GM11168 (cell line): ENCODE measurements around the gene ITLN2.
"Not testable (repeated sequence)": the region's sequence is repeated elsewhere in the genome, so short reads cannot be mapped to it uniquely, and the experiment has no call there.

Experiments used
- in situ Hi-C: fragments of 300-500 bp; cut with MboI; formaldehyde crosslinking; loops from one replicate; pipeline ENCODE4 v1.12.0; 2022; ENCODE audit warnings: low sequenced_read_pairs; ENCODE audit not compliant: unreplicated experiment

ITLN2 gene

DNA sequence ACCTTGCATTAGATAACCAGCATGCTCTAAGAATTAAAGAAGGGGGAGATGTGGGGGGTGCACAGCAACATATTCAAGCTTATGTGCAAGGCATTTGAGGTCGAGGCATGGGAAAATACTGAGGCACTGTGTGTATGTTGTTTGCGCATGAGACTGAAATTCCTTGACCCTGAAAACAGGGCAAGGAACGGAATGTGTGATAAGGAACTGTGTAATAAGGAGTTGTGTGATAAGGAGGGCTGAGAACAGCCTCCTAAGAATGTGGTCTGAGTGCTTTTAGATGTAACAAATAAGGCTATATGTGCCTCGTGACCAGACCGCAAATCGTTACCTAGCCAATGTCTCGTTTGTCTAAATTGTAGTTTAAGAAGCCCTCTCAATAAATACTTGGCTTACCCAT, 43.2 kb downstream of the ITLN2 start:
- in situ Hi-C loops: no loop called here

DNA sequence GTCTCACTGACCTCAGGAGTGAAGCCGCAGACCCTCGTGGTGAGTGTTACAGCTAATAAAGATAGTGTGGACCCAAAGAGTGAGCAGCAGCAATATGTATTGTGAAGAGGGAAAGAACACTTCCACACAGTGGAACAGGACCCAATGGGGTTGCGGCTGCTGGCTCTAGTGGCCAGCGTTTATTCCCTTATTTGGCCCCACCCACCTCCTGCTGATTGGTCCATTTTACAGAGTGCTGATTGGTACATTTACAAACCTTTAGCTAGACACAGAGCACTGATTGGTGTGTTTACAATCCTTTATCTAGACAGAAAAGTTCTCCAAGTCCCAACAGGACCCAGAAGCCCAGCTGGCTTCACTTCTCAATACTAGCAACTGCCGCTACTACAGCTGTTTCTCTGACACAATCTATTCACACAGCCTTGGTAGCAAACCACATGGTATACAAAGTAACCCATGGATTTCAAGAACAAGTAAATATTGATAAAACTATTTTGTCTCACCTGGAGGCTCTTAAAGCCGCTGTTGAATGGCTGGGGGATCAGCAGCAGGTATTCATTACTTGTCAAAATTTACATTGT, 44.3 kb downstream of the ITLN2 start:
- in situ Hi-C loops: no loop called here

DNA sequence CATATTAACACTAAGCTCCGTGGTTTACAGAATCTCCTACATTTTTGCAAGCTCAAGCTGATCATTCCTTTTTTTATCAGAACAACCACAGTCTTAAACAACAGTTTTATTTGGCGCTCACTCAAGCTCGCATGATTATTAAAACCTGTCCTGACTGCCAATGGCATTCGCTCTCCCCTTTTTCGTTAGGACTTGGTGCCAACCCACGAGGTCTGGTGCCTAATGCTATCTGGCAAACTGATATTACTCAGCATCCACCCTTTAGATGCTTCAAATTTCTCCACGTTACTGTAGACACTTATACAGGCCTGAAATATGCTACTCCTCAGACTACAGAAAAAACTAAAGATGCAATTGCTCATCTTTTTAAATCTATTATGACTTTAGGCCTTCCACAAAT, 46.6 kb downstream of the ITLN2 start:
- in situ Hi-C loops: no loop called here

DNA sequence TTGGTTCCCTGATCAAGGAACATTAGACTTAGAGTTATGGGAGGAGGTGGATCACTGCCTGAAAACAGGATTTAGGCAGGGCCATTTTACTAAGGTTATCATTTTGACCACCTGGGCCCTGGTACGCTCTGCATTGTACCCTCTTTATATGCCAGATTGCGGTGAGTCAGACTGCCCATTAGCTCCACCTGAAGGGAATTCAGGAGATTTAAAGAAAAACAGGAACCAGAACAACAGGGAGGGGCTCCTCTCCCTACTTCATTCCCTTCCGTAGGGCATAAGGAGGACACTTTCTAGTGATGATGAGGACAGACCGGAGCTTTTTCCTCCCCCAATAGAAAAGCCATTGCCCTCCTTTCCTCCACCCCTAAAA, 49.0 kb downstream of the ITLN2 start:
- in situ Hi-C loops: no loop called here

DNA sequence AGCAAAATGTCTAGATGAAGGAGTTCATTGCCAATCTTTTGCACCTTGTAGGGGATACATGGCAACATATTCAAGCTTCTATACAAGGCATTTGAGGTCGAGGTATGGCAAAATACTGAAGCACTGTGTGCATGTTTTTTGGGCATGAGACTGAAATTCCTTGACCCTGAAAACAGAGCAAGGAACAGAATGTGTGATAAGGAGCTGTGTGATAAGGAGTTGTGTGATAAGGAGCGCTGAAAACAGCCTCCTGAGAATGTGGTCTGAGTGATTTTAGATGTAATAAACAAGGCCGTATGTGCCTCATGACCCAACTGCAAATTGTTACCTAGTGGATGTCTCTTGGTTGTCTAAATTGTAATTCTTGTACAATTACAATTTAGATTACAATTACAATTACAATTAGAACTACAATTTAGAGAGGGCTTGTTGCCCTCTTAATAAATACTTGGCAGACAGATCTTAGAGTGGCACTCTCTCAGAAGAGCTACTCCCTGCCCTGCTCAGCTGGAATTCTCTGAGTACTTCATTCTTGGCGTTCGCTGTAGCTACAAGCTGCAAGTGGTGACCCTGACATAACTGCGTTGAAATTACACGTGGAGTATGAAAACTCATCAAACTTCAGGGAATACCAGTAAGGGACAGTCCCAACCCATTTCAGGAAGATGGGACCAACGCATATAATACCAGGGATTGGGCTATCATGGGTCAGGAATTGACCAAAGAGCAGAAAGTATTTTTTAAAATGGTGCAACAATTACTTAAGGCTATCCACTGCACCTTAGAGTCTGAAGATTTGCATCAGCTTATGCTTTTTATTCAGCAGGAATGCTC, 49.6 kb downstream of the ITLN2 start:
- in situ Hi-C loops: no loop called here

DNA sequence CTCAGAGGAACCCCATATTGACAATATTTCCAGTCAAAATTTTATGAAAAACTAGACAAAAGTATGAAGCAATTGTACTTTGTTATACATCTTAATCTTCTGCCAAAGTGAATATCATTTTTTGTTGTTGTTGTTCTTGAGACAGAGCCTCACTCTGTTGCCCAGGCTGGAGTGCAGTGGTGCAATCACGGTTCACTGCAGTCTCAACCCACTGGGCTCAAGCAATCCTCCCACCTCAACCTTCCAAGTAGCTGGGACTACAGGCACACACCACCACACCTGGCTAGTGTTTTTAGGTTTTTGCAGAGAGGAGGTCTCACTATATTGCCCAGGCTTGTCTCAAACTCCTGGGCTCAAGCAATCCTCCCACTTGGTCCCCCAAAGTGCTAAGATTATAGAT, 52.4 kb downstream of the ITLN2 start:
- in situ Hi-C loops: not testable (repeated sequence)

DNA sequence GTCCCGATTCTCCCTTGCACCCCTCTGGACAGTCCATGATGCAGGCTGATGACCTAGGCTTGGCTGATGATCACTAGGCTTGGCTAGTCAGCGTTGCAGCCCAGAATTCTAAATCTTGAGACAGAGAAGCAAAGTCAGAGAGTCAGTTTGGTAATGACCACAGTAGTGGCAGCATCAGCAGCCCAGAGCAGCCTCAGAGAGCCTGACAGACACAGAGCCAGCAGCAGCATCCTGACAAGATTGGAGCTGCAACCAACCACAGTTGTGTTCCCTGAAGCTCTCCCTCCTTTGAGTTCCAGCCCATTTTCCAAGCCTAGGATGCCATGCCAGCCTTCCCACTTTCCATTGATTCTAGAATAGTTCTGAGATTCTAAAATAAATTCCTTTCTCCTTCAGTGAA, 52.8 kb downstream of the ITLN2 start:
- in situ Hi-C loops: no loop called here

DNA sequence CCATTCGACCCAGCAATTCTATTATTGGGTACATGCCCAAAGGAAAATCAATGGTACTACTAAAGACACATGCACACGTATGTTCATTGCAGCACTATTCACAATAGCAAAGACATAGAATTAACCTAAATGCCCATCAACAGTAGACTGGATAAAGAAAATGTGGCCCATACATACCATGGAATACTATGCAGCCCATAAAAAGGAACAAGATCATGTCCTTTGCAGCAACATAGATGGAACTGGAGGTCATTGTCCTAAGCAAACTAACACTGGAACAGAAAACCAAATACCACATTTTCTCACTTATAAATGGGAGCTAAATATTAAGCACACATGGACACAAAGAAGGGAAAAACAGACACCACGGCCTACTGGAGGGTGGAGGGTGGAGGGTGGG, 53.9 kb downstream of the ITLN2 start:
- in situ Hi-C loops: not testable (repeated sequence)
